RKO (cell line): ENCODE measurements around the gene AFF3.
A peak's percentile ranks its signal among the peaks of the same experiment; 100 is the strongest.

ENCODE experiments used
- DNase-seq: peaks from one replicate; pipeline ENCODE4 v3.0.0-alpha.2; 2016; ENCODE audit warnings: low spot score

Gene AFF3

DNA sequence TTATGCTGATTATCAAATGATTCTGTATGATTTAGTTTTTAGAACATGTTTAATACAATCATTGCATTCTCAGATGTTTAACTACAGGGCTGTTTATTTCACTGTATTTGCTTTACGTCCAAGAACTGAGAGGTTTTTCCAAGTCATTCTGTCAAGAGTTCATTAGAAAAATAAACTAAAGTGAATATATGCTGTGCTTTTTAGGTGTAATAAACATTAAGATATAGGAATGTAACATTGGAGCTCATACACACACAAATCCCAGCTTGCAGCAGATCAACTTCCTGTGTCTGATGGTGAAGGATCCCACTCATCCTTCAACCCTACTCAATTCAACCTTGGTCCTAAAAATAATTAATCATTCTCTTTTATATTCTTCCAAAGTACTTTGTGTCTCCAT, 285.0 kb downstream of the AFF3 start:
- no peak for DNase-seq

DNA sequence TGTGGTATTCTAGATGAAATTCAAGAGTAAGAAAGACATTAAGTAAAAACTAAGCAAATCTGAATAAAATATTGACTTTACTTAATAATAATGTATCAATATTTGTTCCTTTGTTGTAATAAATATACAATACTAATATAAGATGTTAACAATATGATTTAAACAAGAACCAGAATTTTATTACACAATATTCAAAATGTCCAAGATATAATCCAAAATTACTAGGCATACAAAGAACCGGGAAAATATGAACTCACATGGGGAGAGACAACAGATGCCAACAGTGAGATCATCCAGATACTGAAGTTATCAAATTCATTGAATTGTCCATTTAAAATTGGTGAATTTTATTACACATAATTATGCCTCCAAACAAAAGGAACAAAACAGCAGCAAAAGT, 286.3 kb downstream of the AFF3 start:
- DNase-seq = no peak

DNA sequence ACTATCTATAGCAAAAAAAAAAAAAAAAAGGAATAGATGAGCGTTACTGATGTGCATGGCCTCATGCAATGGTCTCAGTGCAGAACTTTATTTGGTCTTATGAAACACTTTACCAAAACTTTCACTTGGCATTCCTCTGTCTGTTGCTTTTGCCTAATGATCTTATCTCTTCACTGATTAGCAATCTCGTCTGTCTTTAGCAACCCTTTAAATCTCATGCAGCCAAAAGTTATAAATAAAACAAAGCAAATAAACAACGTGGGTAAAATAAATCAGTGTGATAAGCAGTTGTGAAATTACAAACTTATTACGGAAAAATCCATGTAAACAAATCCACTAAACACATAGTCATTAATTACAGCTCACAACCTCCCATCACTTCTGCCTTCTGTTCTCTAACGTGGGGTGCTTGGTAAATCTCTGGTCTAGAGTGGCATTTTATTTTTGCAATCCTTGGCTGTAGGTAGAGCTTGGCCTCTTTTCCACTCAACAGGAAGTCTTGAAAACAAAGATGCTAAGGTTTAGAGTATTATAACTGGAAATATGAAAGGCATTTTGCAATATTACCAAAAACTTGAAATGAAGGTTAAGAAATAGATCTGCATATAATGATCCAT, 288.0 kb downstream of the AFF3 start:
- DNase-seq = no peak

DNA sequence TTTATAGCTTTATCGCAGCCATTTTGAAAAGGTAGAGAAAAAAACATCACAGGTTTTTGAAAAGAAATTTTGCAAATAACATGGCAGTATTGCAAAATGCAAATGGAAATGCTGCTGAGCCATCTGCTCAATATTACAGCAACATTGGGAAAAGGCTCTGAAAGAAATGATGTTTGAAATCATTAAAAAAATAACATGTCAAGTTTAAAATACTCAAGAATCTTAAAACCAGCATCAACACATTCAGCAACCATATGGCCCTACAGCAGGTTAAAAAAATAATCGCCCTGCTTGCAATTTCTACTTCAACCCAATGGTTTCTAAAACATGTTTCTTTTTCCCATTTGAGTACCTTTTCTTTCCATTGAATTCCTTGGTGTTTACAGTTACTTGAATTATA, 289.4 kb downstream of the AFF3 start:
- DNase-seq = no peak

DNA sequence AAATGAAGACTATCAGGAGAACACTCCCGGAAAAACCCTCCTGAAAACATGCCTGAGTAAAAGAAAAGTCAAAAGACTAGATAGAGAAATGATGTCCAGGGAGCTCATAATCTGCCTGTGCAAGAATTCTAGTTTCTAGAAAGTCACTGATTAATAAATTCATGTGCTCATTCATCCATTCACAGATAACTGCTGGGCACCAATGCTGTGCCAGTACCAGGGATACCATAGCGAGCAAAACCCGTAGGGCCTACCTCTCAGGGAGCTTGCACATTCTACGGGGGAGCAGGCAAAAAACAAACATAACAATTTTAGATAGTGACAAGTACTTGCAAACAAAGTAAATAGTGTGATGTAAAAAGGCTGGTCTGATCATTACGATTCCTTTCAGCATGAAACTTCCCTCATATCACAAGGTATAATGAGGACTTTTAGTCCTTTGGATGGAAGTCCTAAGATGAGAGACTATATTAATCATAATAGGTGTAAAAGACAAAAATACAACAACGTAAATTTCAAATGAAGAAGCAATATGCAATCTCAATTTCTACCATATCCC, 289.9 kb downstream of the AFF3 start:
- no peak for DNase-seq

DNA sequence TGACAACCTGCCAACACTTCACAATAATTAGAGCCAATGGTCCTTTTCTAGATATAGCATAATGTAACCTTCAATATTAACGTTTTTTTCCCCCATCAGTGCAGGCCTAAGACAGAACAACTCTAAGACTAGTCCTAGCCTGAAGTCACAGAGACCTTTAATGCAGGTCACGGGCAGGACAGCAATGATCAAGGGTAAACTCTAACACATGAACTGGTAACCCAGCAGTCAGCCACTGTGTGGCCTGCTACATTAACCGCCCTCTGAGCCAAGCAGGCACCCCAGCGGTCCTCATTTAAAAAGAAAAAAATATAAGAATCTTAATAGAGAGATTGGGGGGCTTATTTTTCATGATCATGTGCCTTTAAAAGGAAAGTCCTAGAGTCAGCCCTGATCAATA, 290.6 kb downstream of the AFF3 start:
- no peak for DNase-seq

DNA sequence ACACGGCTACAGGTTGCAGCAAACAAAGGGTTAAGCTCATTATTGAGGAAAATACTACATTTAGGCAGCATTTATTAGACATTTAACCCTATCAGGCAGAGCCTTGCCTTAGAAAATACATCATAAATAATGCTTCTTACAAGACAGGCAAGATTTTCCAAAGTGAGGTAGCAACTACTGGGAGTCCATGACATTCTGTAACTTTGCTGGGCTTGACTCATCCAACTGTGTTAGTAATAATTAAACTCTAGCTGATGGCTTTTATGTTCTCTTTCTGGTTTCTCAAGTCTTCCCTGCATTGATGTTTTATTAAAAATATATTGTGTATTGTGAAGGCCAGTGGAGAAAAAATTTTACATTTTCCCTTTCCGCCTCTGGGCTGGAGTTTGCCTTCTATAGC, 291.3 kb downstream of the AFF3 start:
- no peak for DNase-seq

DNA sequence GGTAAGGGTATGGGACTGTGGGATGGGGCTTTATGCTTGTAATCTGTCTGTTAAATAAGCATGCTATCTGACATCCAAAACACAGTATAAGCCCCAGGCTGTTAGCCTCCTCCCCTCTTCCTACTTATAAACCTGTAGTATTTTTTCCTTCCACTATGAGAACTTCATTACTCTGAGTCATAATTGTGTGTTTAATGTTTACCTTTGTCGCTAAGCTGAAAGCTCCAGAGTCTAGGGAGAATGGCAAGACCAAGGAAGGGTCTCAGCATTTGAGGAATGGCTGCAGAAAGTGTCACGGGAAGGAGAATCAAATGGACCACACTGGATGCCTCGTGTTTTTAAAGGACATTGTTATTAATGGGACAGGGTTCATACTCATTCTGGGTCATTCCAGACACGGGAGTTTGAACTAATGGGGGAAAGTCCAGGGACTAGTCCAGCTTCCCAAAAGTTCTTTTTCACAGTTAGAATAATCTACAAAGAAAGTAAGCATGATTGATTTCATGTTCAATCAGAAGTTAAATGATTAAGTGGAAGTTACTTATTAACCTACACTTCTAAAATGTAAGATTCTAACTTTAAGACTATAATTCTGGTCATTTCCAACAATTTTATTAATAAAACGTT, 292.2 kb downstream of the AFF3 start:
- peak; percentile 4 for DNase-seq

DNA sequence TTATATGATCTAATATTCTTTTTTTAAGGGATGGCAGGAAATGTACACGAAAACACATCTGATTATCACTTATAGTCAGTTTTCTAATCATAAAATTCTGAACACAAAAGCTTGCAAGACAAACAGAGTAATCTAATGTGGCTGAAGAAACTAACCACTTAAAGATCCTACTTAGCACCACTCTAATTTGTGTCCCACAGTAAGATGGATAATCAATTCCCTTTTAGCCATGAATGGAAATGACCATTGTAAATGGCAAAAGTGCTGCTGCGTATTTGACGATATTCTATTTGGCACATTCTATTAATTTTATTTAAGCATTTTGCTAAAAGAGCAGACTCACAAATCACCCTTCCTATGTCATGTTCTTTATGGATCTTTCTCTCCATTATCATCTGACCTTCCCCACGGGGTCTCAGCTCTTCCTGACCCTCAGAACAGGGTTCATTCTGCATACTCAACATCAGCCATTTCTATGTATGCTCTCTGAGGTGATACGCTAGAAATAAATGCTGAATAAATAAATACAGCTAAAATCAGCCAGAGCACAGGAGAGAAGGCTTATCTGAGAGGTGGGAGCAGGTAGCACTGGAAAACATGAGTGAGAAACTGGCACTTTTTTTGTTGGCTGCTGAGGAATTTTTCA, 295.8 kb downstream of the AFF3 start:
- no peak for DNase-seq

DNA sequence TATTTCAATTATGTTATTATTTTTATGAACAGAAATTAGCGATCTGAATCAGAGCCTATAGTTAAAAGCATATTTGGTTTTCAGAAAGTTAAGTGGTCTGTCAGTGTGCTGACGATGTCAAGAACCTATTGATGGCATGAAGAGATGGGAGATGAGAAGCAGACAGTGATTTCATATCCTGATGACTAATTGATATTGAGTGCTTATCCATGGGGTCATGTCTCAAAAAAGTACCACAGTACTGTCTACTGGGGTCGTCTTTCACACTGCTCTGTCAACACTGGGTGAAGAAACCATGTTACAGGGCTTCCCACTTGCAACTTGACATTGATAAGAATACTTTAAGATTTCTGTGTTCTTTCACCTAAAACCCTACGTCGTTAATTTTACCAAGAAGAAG, 297.1 kb downstream of the AFF3 start:
- no peak for DNase-seq

DNA sequence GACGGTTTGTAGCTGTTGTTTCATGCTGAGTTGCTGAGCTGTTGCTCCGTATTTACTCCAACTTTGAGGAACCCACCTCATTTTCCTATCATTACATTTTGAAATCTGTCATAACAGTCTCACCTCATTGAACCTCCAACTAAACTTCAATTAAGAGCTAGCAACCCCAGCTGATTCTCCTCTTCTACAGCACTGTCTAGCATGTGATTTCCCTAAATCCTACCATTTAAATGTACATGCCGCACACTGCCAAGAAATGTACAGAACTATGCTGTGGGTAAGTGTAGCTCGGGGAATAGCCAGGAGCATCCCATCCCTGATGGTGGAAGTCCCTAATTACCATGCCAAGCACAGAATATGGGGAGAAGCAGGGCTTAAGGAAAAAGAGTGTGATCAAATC, 299.9 kb downstream of the AFF3 start:
- no peak for DNase-seq

DNA sequence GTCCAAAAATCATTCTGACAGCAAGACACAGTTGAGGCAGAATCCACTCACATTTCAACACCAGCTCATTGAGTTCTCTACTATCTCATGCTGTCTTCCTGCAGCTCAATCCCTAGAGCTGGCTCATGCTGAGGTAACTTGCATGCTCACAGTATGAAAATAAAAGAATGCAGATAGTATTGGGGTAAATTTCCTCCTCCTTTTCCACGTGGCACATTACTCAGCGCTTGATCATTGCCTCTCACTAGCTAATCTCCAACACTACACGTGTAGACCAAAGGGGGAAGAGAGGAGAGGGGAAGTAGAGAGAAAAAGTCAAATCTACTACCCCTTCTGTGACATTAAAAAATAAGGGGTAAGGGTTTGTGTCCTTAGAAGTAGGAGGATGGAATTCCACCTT, 300.6 kb downstream of the AFF3 start:
- peak; percentile 51 for DNase-seq

DNA sequence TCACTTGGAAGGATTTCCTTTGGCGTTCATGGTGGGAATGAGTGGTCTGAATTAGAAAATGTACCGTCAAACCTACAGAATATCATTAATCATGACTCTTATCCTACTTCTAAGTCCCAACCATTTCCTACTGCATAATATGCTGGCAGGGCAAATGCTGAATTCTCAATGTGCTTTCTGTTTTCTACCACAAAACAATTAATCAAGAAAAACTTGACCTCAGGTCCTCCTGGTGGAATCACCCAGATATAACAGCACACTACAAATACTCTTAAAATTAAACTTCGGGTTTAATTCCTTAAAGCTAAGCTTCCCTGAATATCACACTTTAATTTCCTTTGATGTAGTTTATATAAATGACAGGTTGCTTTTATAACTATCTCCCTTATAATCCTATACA, 301.6 kb downstream of the AFF3 start:
- no peak for DNase-seq

DNA sequence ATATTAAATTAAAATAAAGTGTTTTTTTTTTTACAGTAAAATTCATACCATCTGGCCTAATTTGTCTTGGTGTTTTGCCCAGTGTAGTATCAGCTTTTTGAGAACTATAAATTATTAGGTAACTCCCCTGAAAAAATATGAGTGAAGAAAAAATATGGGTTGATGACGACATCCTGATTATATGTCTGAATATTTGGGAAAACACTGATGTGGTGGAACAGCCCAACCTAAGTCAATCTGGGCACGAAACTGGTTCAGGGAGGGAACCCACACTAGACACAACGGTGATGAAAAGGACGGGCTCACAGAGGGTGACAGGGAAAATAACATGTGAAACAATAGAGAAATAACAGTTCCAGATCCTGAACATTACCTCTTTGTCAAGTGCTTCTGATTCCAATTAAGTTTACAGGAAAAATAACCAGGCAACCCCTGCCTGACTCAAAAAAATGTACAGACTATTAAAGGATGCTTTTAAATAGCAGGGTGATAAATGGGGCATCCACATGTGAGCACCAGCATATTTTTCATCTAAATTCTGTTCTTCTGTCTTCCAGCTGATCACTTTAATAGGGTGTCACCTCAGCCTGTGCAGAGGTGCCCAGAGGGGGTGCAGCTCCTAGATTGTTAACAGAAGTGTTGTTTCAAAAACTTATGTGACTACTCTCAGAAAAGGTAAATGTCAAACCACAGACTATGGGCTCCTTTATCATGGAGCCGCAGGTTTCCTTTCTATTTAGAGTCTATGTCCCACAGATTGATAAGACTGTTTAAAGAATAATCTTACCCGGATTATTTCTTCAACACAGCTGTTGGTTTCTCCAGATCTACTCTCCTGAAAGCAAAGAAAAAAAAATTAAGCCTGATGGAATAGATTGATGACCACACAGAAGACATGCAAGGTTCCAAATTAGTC, 305.4 kb downstream of the AFF3 start:
- DNase-seq = no peak

DNA sequence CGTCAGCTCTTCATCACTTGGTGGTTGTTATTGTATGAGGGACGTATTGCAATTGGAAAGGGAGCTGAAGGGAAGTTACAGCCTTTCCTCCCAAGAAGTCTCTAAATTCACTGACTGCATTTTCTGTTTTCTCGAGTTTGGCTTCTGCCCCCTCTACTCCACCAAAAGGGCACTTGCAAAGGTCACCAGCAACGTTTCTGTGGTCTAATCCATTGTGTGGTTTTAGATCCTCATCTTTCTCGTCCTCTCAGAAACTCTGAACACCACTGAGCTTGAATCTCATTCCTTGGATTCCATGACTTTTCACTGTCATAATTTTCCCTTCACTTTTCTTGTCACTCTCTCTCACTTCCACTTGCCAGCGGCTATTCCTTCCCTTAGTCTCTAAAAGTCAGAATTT, 308.0 kb downstream of the AFF3 start:
- no peak for DNase-seq

DNA sequence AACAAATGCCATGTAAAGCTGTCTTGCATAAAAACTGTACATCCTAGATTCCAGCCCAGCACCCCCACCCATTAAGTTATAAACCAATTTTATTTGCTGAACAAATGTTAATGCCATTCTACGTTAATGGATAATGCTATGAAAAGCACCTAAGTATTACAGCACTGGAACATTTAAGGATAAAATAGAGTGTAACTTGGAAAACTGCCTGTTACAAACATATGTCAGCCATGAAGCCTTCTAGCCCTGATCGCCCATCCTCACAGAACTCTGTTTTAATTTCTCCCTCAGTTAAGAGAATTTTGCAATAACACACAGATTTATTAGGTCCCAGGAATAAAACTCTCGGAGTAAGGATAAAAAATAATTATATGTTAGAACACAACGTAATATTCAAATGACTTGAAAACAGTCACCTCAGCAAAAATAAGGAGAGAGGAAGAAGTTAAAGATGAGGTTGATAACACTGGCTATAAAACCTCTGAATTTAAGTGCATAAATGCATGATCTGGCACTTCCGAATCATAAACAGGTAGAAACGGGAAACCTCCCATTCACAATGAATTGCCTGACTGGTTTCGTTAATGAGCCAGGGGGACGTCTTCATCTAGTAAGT, 308.7 kb downstream of the AFF3 start:
- DNase-seq = no peak

DNA sequence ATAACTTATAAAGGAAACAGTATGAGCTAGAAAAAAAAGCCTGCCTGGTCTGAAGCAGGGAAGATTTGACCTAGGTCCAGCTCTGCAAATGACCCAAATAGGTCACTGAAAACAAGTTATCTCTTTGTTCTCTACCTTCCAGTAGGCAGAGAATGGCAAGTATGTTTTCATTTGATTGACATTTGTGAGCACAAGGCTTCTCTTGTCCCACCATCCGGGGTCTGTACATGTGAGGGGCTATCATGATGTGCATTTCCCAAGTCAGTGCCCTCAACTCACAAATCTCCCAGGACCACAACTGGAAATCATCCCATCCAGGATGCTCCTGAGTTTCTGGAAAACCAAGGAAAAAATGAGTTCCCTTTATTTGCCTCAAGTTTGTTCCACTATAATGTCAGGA, 309.5 kb downstream of the AFF3 start:
- no peak for DNase-seq

DNA sequence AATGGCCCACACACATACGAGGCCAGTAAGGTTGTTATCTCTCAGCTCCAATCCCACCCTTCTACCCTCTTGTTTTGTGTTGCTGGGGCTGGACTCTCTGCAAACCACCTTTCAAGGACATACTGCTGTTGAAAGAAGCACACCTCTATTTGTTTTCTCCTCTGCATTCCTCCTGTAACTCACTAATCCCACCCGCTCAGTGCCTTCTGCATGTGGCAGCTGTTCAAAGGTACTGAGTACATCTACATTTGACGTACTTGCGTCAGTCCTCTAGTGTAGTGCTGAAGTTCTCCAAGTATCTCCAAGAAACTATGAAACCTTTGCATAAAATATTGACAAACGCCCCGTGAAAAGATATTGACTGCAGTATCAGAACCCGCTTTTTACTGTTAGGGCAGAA, 310.6 kb downstream of the AFF3 start:
- no peak for DNase-seq

DNA sequence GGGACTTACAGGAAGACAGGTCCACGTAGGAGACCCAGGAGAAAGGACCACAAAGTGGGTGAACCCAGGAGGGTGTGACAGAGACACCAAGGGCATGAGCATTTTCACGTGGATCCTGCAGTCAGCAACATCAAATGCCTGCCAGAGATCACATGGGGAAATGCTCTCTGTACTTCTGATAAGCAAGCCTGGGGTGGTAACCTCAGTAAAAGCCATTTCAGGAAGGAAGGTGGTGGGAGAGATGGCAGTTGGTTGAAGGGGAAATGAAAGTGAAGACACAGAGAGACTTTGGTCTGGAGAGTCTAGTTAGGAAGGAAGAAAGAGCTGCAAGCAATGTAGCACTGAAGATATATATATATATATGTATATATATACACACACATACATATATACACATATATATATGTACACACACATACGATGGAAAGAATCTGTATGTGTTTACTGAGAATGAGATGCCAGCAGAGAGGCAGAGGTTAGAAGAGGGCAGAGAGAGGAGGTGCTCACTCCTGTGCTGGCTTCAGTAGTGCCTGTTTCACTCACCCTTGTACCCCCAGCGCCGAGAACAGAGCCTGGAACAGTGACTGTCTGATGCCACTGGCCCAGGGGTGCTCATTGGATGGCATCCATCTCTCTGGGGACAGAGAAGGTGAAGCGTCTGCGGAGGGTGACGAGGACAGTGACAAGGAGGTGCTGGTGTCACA, 314.9 kb downstream of the AFF3 start:
- DNase-seq = no peak

DNA sequence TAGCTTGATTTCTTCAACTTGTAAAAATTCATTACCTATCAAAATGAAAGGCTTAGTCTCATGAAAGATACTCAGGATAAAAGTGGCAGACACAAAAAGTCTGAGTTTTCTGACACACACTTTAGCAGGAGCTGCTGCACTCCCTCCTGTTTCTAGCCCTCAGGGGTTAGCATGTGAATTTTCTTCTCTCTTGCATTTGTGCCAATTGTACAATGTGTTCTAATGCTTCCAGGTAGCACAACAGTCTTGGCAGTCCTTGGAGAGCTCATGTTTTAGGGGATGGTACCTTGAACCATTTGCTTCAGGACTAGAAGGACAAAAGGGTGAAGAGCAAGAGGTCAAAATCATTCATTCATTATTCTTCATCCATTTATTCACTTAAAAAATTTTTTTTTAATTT, 316.8 kb downstream of the AFF3 start:
- no peak for DNase-seq

DNA sequence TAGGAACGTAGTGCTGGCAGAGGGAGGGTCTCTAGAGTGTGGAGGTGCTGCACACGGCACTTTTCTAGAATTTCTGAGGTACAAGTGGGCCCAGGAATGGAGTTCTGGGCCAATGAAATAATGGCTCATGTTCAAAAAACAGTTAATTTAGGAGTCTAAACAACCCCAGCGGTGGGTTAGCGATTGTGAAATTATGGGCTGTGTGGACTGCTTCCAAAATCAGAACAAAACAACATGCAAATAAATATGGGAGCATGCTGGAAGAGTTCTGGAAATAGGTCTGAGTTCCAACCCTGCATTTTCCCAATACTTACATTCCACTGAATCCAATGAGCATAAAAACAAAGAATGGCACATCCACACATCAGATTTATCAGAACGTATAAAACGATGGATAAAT, 317.6 kb downstream of the AFF3 start:
- no peak for DNase-seq
